Neuronal stem cell (in vitro differentiated cells): ENCODE data around the gene PRRG2.
A peak's percentile ranks its signal among the peaks of the same experiment; 100 is the strongest.

Experiments
- DNase-seq: peaks from one replicate; pipeline ENCODE4 v3.0.0-alpha.2; 2013; ENCODE audit warnings: low spot score
- H2AFZ ChIP-seq: one replicate; pipeline ENCODE4 v1.6.1; 2013; ENCODE audit warnings: mild to moderate bottlenecking, low read length, inconsistent platforms
- H2AK5ac ChIP-seq: 2 replicates; pipeline ENCODE4 v1.6.1; 2013; ENCODE audit warnings: low read depth, mild to moderate bottlenecking, inconsistent platforms, low read length, moderate library complexity, mixed read lengths
- H2BK120ac ChIP-seq: 2 replicates; pipeline ENCODE4 v1.6.1; 2013; ENCODE audit warnings: low read depth, mild to moderate bottlenecking, inconsistent platforms, low read length, moderate library complexity, mixed read lengths
- H2BK12ac ChIP-seq: one replicate; pipeline ENCODE4 v1.6.1; 2013; ENCODE audit warnings: low read length, inconsistent platforms
- H2BK15ac ChIP-seq: 2 replicates; pipeline ENCODE4 v1.6.1; 2013; ENCODE audit warnings: mild to moderate bottlenecking, low read length, inconsistent platforms, mixed read lengths
- H2BK5ac ChIP-seq: one replicate; pipeline ENCODE4 v1.6.1; 2013; ENCODE audit warnings: inconsistent platforms, mild to moderate bottlenecking, low read length, moderate library complexity
- H3K14ac ChIP-seq: one replicate; pipeline ENCODE4 v1.6.1; 2013; ENCODE audit warnings: low read length, inconsistent platforms
- H3K18ac ChIP-seq: 2 replicates; pipeline ENCODE4 v1.6.1; 2013; ENCODE audit warnings: low read length, inconsistent platforms
- H3K23ac ChIP-seq: 2 replicates; pipeline ENCODE4 v1.6.1; 2013; ENCODE audit warnings: low read depth, mild to moderate bottlenecking, mixed read lengths, low read length, inconsistent platforms; ENCODE audit not compliant: poor library complexity
- H3K27ac ChIP-seq: replicated peaks from 3 replicates; pipeline ENCODE4 v1.5.1; 2013; ENCODE audit warnings: low read length, inconsistent platforms
- H3K27me3 ChIP-seq, 3 experiments: 2 replicates each; pipeline ENCODE4 v1.6.1; 2013; ENCODE audit warnings: low read length in 3 of 3, mild to moderate bottlenecking in 2 of 3, inconsistent platforms in 1 of 3, low read depth in 1 of 3, mixed read lengths in 1 of 3, moderate library complexity in 1 of 3; ENCODE audit not compliant: control insufficient read depth in 3 of 3, insufficient read depth in 3 of 3
- H3K36me3 ChIP-seq, 2 donors: replicated peaks in 1 of 2; 2 replicates each; pipeline ENCODE4 v1.6.1; 2013; ENCODE audit warnings: low read length in 2 of 2; ENCODE audit not compliant: control insufficient read depth in 2 of 2, insufficient read depth in 2 of 2
- H3K4ac ChIP-seq: 2 replicates; pipeline ENCODE4 v1.6.1; 2013; ENCODE audit warnings: inconsistent platforms, mild to moderate bottlenecking, low read length, moderate library complexity
- H3K4me1 ChIP-seq, 2 donors: 1 replicate in 1 of 2; 2 replicates in 1 of 2; pipeline ENCODE4 v1.6.1; 2013; ENCODE audit warnings: low read length in 2 of 2, low read depth in 1 of 2; ENCODE audit not compliant: control insufficient read depth in 2 of 2, insufficient read depth in 1 of 2
- H3K4me2 ChIP-seq: one replicate; pipeline ENCODE4 v1.6.1; 2013; ENCODE audit warnings: mild to moderate bottlenecking, low read length, inconsistent platforms; ENCODE audit not compliant: insufficient read depth, poor library complexity, severe bottlenecking
- H3K4me3 ChIP-seq, 2 donors: 2 replicates each; pipeline ENCODE4 v1.5.1; 2013; ENCODE audit warnings: low read length in 2 of 2, mild to moderate bottlenecking in 2 of 2, inconsistent platforms in 1 of 2, moderate library complexity in 1 of 2
- H3K79me1 ChIP-seq: one replicate; pipeline ENCODE4 v1.6.1; 2013; ENCODE audit warnings: low read depth, mild to moderate bottlenecking, inconsistent platforms, low read length, moderate library complexity
- H3K9ac ChIP-seq: one replicate; pipeline ENCODE4 v1.6.1; 2013; ENCODE audit warnings: mild to moderate bottlenecking, low read depth, low read length, inconsistent platforms; ENCODE audit not compliant: poor library complexity
- H3K9me3 ChIP-seq, 2 donors: replicated peaks in 1 of 2; 2 replicates each; pipeline versions ENCODE3 to v1.6.1; 2013; ENCODE audit warnings: low read length in 2 of 2, mild to moderate bottlenecking in 2 of 2, inconsistent platforms in 1 of 2, low read depth in 1 of 2, mixed read lengths in 1 of 2, moderate library complexity in 1 of 2; ENCODE audit not compliant: control insufficient read depth in 2 of 2, insufficient read depth in 1 of 2
- H4K8ac ChIP-seq: one replicate; pipeline ENCODE4 v1.6.1; 2013; ENCODE audit warnings: low read depth, mild to moderate bottlenecking, inconsistent platforms, low read length, moderate library complexity
- H4K91ac ChIP-seq: one replicate; pipeline ENCODE4 v1.6.1; 2013; ENCODE audit warnings: low read length, low read depth, mild to moderate bottlenecking, inconsistent platforms; ENCODE audit not compliant: poor library complexity
- WGBS, 2 donors: extraction: QIAGEN DNeasy Blood & Tissue Kit; methylation state at CpG; one replicate each; pipeline ENCODE4 v1.1.7; 2013; ENCODE audit warnings: missing lambda C conversion rate in 2 of 2, mixed read lengths in 1 of 2; ENCODE audit not compliant: insufficient read length in 2 of 2, insufficient replicate concordance in 1 of 2; ENCODE audit errors: extremely low coverage in 2 of 2; 5-methylcytosine and 5-hydroxymethylcytosine counted together

The PRRG2 gene

DNA sequence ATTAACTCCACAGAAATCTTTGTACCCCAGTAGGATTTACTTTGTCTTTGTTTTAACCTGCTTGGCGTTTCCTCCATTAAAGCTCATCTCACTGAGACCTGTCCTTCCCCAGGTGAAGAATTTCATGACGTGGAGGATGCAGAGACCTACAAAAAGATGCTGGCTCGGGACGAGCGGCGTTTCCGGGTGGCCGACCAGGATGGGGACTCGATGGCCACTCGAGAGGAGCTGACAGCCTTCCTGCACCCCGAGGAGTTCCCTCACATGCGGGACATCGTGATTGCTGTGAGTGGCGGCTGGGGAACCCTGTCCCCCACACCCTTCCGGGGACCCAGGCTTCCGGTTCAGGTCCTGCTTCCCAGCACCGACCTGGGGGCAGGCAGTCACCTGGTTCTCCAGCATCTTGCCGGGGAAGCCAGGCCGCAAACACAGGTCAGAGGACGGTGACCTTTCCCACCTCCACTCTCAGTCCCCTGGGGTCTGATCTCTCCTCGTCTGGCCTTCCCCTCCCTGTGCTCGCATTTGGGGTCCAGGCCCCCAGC, 44.1 kb upstream of the PRRG2 start:
- Histone ChIP-seq H3K23ac (peak overlapping the region; percentile 91), H2BK120ac (no peak overlapping the region)

DNA sequence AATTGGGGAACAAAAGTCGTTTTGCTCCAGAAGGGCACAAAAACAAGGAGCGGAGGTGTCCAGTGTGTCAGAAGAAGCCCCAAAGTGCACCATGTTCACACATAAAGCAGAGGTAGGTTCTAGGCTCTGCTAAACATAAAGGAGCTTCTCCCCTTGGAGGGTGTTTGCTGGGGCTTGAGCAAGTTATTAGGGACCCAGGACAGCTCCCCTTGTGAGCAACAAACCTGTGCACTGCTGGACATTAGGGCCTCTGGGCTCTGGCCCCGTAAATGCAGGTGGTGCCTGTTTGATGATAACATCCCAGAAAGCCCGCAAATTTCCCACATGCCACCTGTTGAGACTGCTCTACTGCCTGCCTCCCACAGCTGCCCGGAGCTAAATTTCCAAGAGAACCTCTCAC, 42.5 kb upstream of the PRRG2 start:
- H3K23ac ChIP-seq = no peak overlapping the region
- H2BK5ac ChIP-seq = peak overlapping the region; percentile 39
- no peak overlapping the region for H4K8ac ChIP-seq
- peak overlapping the region; percentile 11 for H3K4me2 ChIP-seq
- no peak overlapping the region for H3K27ac ChIP-seq
- H3K36me3 ChIP-seq = peaks cover 5 to 28% of the 10 kb centered on the region in 2 donors
- no peak overlapping the region for H4K91ac ChIP-seq
- no peaks in the 10 kb centered on the region for H3K9me3 ChIP-seq
- H2AK5ac ChIP-seq = no peak overlapping the region
- H2BK120ac ChIP-seq = no peak overlapping the region
- no peaks in the 10 kb centered on the region for H3K79me1 ChIP-seq
- no peak overlapping the region for H2BK15ac ChIP-seq
- H3K27me3 ChIP-seq = peaks cover 0 to 7% (median 0%) of the 10 kb centered on the region in 3 experiments
- peaks cover 1 to 7% of the 10 kb centered on the region in 2 donors for H3K4me1 ChIP-seq
- DNase-seq = no peak
- no peak overlapping the region for H3K14ac ChIP-seq
- H3K4me3 ChIP-seq = no peak overlapping the region
- H3K9ac ChIP-seq = no peak overlapping the region
- H2BK12ac ChIP-seq = no peak overlapping the region
- no peak overlapping the region for H3K4ac ChIP-seq
- no peak overlapping the region for H3K18ac ChIP-seq
- WGBS, 2 donors = no CpG with 5 or more reads among the region's 5 CpGs
- no peak overlapping the region for H2AFZ ChIP-seq

More for the DNA sequence above, 44.1 kb upstream of the PRRG2 start:
- Histone ChIP-seq H3K9ac (no peak overlapping the region), H2BK15ac (peak overlapping the region; percentile 26), H4K91ac (no peak overlapping the region), H2AFZ (no peak overlapping the region), H2AK5ac (no peak overlapping the region), H3K27me3 (peaks cover 0 to 12% (median 0%) of the 10 kb centered on the region in 3 experiments), H3K4me2 (no peak overlapping the region), H3K4me1 (peaks cover 4 to 7% of the 10 kb centered on the region in 2 donors), H3K9me3 (no peaks in the 10 kb centered on the region), H3K79me1 (no peaks in the 10 kb centered on the region), H2BK12ac (no peak overlapping the region), H3K4ac (no peak overlapping the region), H3K18ac (no peak overlapping the region), H2BK5ac (no peak overlapping the region), H3K14ac (no peak overlapping the region), H3K4me3 (no peak overlapping the region), H3K36me3 (peaks cover 5 to 33% of the 10 kb centered on the region in 2 donors), H3K27ac (no peak overlapping the region), H4K8ac (no peak overlapping the region)
- DNase-seq = no peak
- WGBS, 2 donors = no CpG with 5 or more reads among the region's 22 CpGs

GRCh38 chr19:49539192-49539952, 41.7 kb upstream of the PRRG2 start:
- peaks cover 0 to 4% (median 0%) of the 10 kb centered on the region in 3 experiments for H3K27me3 ChIP-seq
- no peak overlapping the region for H2AK5ac ChIP-seq
- no peak overlapping the region for H3K14ac ChIP-seq
- H3K4me2 ChIP-seq = no peak overlapping the region
- no peak overlapping the region for H2BK15ac ChIP-seq
- no peak for DNase-seq
- no peak overlapping the region for H3K9ac ChIP-seq
- no CpG with 5 or more reads among the region's 13 CpGs for WGBS, 2 donors
- no peak overlapping the region for H2BK12ac ChIP-seq
- H2AFZ ChIP-seq = no peak overlapping the region
- no peak overlapping the region for H3K4me3 ChIP-seq
- no peak overlapping the region for H3K27ac ChIP-seq
- H2BK120ac ChIP-seq = no peak overlapping the region
- no peak overlapping the region for H3K4ac ChIP-seq
- H3K4me1 ChIP-seq = peaks cover 0 to 7% of the 10 kb centered on the region in 2 donors
- no peak overlapping the region for H4K8ac ChIP-seq
- peak overlapping the region; percentile 39 for H2BK5ac ChIP-seq
- no peak overlapping the region for H3K23ac ChIP-seq
- H3K9me3 ChIP-seq = no peaks in the 10 kb centered on the region
- no peak overlapping the region for H4K91ac ChIP-seq
- H3K18ac ChIP-seq = no peak overlapping the region
- no peaks in the 10 kb centered on the region for H3K79me1 ChIP-seq
- peaks cover 5 to 28% of the 10 kb centered on the region in 2 donors for H3K36me3 ChIP-seq

DNA sequence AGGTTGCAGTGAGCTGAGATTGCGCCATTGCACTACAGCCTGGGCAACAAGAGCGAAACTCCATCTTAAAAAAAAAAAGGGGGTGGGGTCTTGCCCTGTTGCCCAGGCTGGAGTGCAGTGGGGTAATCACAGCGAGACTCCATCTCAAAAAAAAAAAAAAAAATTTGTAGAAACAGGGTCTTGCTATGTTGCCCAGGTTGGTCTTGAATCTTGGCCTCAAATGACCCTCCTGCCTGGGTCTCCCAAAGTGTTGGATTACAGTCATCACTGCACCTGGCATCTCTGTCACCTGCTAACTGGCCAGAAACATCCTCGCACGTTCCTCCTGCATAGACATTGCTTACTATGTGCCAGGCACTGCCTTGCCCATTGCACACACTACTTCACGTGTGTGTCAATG, 39.2 kb upstream of the PRRG2 start:
- Histone ChIP-seq H3K79me1 (no peaks in the 10 kb centered on the region), H2BK5ac (no peak overlapping the region), H4K91ac (no peak overlapping the region), H3K9me3 (no peaks in the 10 kb centered on the region), H2BK12ac (no peak overlapping the region), H3K4me3 (no peak overlapping the region), H3K36me3 (peaks cover 5 to 18% of the 10 kb centered on the region in 2 donors), H4K8ac (no peak overlapping the region), H3K14ac (no peak overlapping the region), H3K18ac (no peak overlapping the region), H3K27ac (no peak overlapping the region), H3K27me3 (no peaks in the 10 kb centered on the region), H3K4me1 (peaks cover 0 to 4% of the 10 kb centered on the region in 2 donors), H3K4me2 (no peak overlapping the region), H2AK5ac (no peak overlapping the region), H2AFZ (no peak overlapping the region), H2BK120ac (no peak overlapping the region), H3K4ac (no peak overlapping the region), H3K23ac (no peak overlapping the region), H2BK15ac (no peak overlapping the region), H3K9ac (no peak overlapping the region)
- no peak for DNase-seq
- no CpG with 5 or more reads among the region's 6 CpGs for WGBS, 2 donors
